CD4-positive, alpha-beta memory T cell (primary cell): ENCODE data around the gene ZEB2. TPM values are rescaled to one million over a fixed set of nuclear protein-coding genes. Genes with fewer than 3 reads are reported as not detected.

Experiments
- CTCF ChIA-PET: fragments of 350-600 bp; sonication (Branson Sonifier 250); formaldehyde crosslinking; loops from one replicate; lab custom pipeline; 2021; ENCODE audit warnings: inconsistent platforms; ENCODE audit not compliant: partially characterized antibody; lab: Charles Lee
- POLR2A ChIA-PET: fragments of 350-600 bp; sonication (Branson Sonifier 250); formaldehyde crosslinking; loops from one replicate; lab custom pipeline; 2021; ENCODE audit not compliant: partially characterized antibody; lab: Charles Lee
- DNase-seq, 5 donors: peaks; one replicate each; pipeline versions ENCODE4 v3.0.0 to v3.0.0-alpha.2; 2020 to 2022; ENCODE audit warnings: mixed read lengths in 1 of 5
- H3K27ac ChIP-seq: one replicate; pipeline ENCODE4 v1.7.0; 2013; ENCODE audit warnings: low read depth, low read length
- H3K27me3 ChIP-seq: 2 replicates; pipeline ENCODE4 v1.7.0; 2013; ENCODE audit warnings: mild to moderate bottlenecking, low read length, moderate library complexity; ENCODE audit not compliant: insufficient read depth
- H3K36me3 ChIP-seq: 2 replicates; pipeline ENCODE4 v1.7.0; 2013; ENCODE audit warnings: mild to moderate bottlenecking, low read length, moderate library complexity; ENCODE audit not compliant: insufficient read depth
- H3K4me1 ChIP-seq: 2 replicates; pipeline ENCODE4 v1.7.0; 2013; ENCODE audit warnings: mild to moderate bottlenecking, low read length, moderate library complexity; ENCODE audit not compliant: insufficient read depth
- H3K4me3 ChIP-seq, 2 donors: one replicate each; pipeline ENCODE4 v1.7.0; 2013; ENCODE audit warnings: low read length in 2 of 2, mild to moderate bottlenecking in 1 of 2
- H3K9me3 ChIP-seq, 2 donors: one replicate each; pipeline ENCODE4 v1.7.0; 2013; ENCODE audit warnings: low read length in 2 of 2, control low read depth in 1 of 2; ENCODE audit not compliant: control insufficient read depth in 1 of 2
- H3K27ac Mint-ChIP-seq, 7 donors: one replicate each; pipeline ENCODE4 v1.8.0; 2020 to 2021; ENCODE audit warnings: mixed read lengths in 7 of 7, mild to moderate bottlenecking in 6 of 7, inconsistent platforms in 3 of 7, moderate library complexity in 3 of 7
- H3K27me3 Mint-ChIP-seq, 2 donors: one replicate each; pipeline ENCODE4 v1.8.0; 2020 to 2021; ENCODE audit warnings: mixed read lengths in 2 of 2
- H3K36me3 Mint-ChIP-seq, 2 donors: one replicate each; pipeline ENCODE4 v1.8.0; 2020 to 2021; ENCODE audit warnings: mixed read lengths in 2 of 2, inconsistent platforms in 1 of 2, mild to moderate bottlenecking in 1 of 2
- H3K4me1 Mint-ChIP-seq, 4 donors: one replicate each; pipeline ENCODE4 v1.8.0; 2020 to 2021; ENCODE audit warnings: mixed read lengths in 4 of 4, mild to moderate bottlenecking in 1 of 4
- H3K4me3 Mint-ChIP-seq, 8 donors: one replicate each; pipeline ENCODE4 v1.8.0; 2020 to 2021; ENCODE audit warnings: mixed read lengths in 8 of 8, mild to moderate bottlenecking in 7 of 8, moderate library complexity in 6 of 8, inconsistent platforms in 3 of 8
- H3K9me3 Mint-ChIP-seq, 8 donors: one replicate each; pipeline ENCODE4 v1.8.0; 2020 to 2021; ENCODE audit warnings: mixed read lengths in 8 of 8, mild to moderate bottlenecking in 5 of 8, inconsistent platforms in 3 of 8, moderate library complexity in 1 of 8
- intact Hi-C: fragments of 100-400 bp; cut with micrococcal nuclease; formaldehyde crosslinking; loops from one replicate; pipeline ENCODE4 v1.15.1; 2023
- polyA plus RNA-seq, 2 donors: library from polyadenylated mRNA; unstranded; fragments of 300-500 nt; fragmentation: Illumina TruSeq; gene quantifications; one replicate each; pipeline ENCODE4 v1.2.3, GENCODE V29; 2021
- total RNA-seq, 2 experiments: library from RNA; stranded (reverse); gene quantifications; one replicate each; pipeline ENCODE4 v1.2.3, GENCODE V29; 2021

ZEB2 gene
- total and polyA plus RNA-seq, 4 experiments from 2014 or later, result 0.83 to 5.2 (median 2.6) TPM

DNA sequence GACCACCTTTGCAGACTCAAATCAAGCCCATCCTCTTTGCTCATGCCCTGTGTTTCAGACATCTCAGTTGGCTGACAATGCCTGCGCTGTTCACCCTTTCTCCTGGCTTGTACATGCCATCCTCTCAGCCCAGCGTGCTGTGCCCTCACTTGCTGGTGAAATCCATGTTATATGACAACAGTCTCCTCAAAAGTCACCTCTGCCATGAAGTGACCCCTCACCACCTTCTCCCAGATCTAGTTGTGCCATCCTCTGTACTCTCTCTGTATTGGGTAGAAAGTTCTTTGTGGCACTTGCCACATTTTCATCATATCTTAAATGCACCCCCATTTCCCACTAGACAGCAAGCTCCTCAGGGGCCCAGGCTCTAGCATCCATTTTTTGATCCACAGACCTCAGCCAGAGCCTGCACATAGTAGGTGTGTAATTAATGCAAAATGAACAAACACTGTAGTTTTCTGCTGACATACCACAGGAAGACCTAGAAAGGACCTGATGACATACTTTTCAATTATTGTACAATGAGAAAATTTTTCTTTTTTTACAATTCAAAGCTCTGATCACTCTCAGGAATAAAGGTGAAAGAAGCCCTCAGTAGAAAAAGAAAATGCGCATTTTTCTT lies 22.8 kb downstream of the ZEB2 start:
- ChIA-PET POLR2A (no interaction called here), CTCF (no interaction called here)
- Histone ChIP-seq H3K9me3 (no peaks in the 10 kb centered on the region), H3K4me3 (no peak overlapping the region), H3K27ac (no peak overlapping the region), H3K4me1 (no peaks in the 10 kb centered on the region), H3K27me3 (no peaks in the 10 kb centered on the region), H3K36me3 (no peaks in the 10 kb centered on the region)
- Mint-ChIP-seq H3K4me3 (no peak overlapping the region), H3K27me3 (peaks cover 0 to 3% of the 10 kb centered on the region in 2 donors), H3K9me3 (no peaks in the 10 kb centered on the region), H3K36me3 (no peaks in the 10 kb centered on the region), H3K4me1 (no peaks in the 10 kb centered on the region), H3K27ac (no peak overlapping the region)
- DNase-seq, result no peak
- intact Hi-C loops, result no loop called here

DNA sequence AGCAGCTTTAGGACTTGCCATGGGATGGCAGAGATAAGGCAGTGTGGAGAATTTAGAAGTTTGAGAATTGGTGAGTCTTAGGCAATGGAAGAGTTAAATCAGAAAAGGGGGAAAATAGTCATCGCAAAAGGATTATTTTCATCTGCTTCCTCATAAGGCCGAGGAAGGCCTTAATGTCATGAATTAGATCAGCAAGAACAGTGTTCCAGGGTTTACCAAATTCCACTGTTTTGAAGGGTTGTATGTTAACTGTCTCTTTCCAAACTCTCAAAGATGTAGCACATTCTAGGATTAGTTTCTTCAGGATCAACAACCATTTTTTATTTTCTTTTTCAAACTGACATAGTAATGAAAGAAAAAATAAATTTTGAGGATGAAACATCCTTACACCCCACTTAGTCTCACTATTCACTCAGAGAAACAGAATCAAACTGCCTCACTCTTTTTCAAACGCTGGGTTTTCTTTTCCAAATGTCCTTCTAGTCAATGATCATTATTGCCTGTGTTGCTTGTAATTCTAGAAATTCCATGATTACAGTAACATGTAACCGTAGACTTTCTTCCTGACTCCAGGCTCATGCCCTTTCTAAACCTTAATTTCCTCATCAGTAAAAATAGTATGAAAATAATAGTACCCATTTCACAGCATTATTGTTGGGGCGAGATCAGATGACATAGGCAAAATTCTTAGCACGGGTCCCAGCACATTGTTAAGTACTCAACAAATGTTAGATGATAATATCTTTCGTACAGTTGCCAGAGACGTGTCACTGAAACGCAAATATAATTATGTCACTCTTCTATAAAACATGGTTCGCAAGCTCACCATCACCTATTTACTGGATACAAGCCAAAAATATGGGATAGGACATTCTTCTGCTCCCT lies 23.6 kb downstream of the ZEB2 start:
- Histone ChIP-seq H3K4me1 (no peaks in the 10 kb centered on the region), H3K9me3 (no peaks in the 10 kb centered on the region), H3K36me3 (no peaks in the 10 kb centered on the region), H3K27ac (no peak overlapping the region), H3K4me3 (no peak overlapping the region), H3K27me3 (no peaks in the 10 kb centered on the region)
- H3K4me3 Mint-ChIP-seq, result no peak overlapping the region
- no peaks in the 10 kb centered on the region for H3K36me3 Mint-ChIP-seq
- no peaks in the 10 kb centered on the region for H3K9me3 Mint-ChIP-seq
- intact Hi-C loops, result no loop called here
- no peak overlapping the region for H3K27ac Mint-ChIP-seq
- H3K27me3 Mint-ChIP-seq, result peaks cover 0 to 3% of the 10 kb centered on the region in 2 donors
- ChIA-PET POLR2A (no interaction called here), CTCF (no interaction called here)
- H3K4me1 Mint-ChIP-seq, result no peaks in the 10 kb centered on the region
- no peak for DNase-seq

- H3K9me3 ChIP-seq, result no peaks in the 10 kb centered on the region
- no peak for DNase-seq
- H3K27me3 Mint-ChIP-seq, result peaks cover 0 to 3% of the 10 kb centered on the region in 2 donors
- H3K36me3 ChIP-seq, result no peaks in the 10 kb centered on the region
- POLR2A ChIA-PET, result no interaction called here
- intact Hi-C loops, result no loop called here
- no peaks in the 10 kb centered on the region for H3K27me3 ChIP-seq
- H3K9me3 Mint-ChIP-seq, result no peaks in the 10 kb centered on the region
- H3K36me3 Mint-ChIP-seq, result no peaks in the 10 kb centered on the region
- no peaks in the 10 kb centered on the region for H3K4me1 Mint-ChIP-seq
- no peak overlapping the region for H3K27ac ChIP-seq
- H3K4me3 Mint-ChIP-seq, result no peak overlapping the region
- CTCF ChIA-PET, result no interaction called here
- H3K27ac Mint-ChIP-seq, result no peak overlapping the region
- no peak overlapping the region for H3K4me3 ChIP-seq
- no peaks in the 10 kb centered on the region for H3K4me1 ChIP-seq
Measured at GRCh38 chr2:144495227-144496091, 24.5 kb downstream of the ZEB2 start.

GRCh38 chr2:144493027-144493809 lies 26.7 kb downstream of the ZEB2 start:
- ChIA-PET POLR2A (no interaction called here), CTCF (no interaction called here)
- peak overlapping the region in 1 of 7 donors; percentile 7 for H3K27ac Mint-ChIP-seq

GRCh38 chr2:144490857-144491256 lies 29.1 kb downstream of the ZEB2 start:
- CTCF ChIA-PET, result no interaction called here
- DNase-seq, result no peak
- Mint-ChIP-seq H3K4me3 (no peak overlapping the region), H3K4me1 (no peaks in the 10 kb centered on the region), H3K27ac (no peak overlapping the region), H3K36me3 (no peaks in the 10 kb centered on the region), H3K9me3 (no peaks in the 10 kb centered on the region), H3K27me3 (peaks cover 0 to 3% of the 10 kb centered on the region in 2 donors)
- Histone ChIP-seq H3K4me1 (no peaks in the 10 kb centered on the region), H3K4me3 (no peak overlapping the region), H3K9me3 (no peaks in the 10 kb centered on the region), H3K27ac (no peak overlapping the region), H3K36me3 (no peaks in the 10 kb centered on the region), H3K27me3 (no peaks in the 10 kb centered on the region)
- POLR2A ChIA-PET, result no interaction called here
- intact Hi-C loops, result no loop called here

More at GRCh38 chr2:144493027-144493809, 26.7 kb downstream of the ZEB2 start:
- peaks cover 0 to 3% of the 10 kb centered on the region in 2 donors for H3K27me3 Mint-ChIP-seq
- no peak overlapping the region for H3K4me3 Mint-ChIP-seq
- no peaks in the 10 kb centered on the region for H3K4me1 Mint-ChIP-seq
- intact Hi-C loops, result no loop called here
- no peaks in the 10 kb centered on the region for H3K9me3 ChIP-seq
- no peaks in the 10 kb centered on the region for H3K9me3 Mint-ChIP-seq
- DNase-seq, result no peak
- H3K27me3 ChIP-seq, result no peaks in the 10 kb centered on the region
- H3K36me3 Mint-ChIP-seq, result no peaks in the 10 kb centered on the region
- H3K36me3 ChIP-seq, result no peaks in the 10 kb centered on the region
- H3K27ac ChIP-seq, result no peak overlapping the region
- H3K4me1 ChIP-seq, result no peaks in the 10 kb centered on the region
- no peak overlapping the region for H3K4me3 ChIP-seq

GRCh38 chr2:144490017-144490416 lies 29.9 kb downstream of the ZEB2 start:
- Mint-ChIP-seq H3K27ac (no peak overlapping the region), H3K4me1 (no peaks in the 10 kb centered on the region), H3K27me3 (peaks cover 0 to 3% of the 10 kb centered on the region in 2 donors), H3K36me3 (no peaks in the 10 kb centered on the region), H3K4me3 (no peak overlapping the region), H3K9me3 (no peaks in the 10 kb centered on the region)
- Histone ChIP-seq H3K4me3 (no peak overlapping the region), H3K27me3 (no peaks in the 10 kb centered on the region), H3K27ac (no peak overlapping the region), H3K9me3 (no peaks in the 10 kb centered on the region), H3K4me1 (no peaks in the 10 kb centered on the region), H3K36me3 (no peaks in the 10 kb centered on the region)
- ChIA-PET POLR2A (no interaction called here), CTCF (no interaction called here)
- DNase-seq, result no peak
- intact Hi-C loops, result no loop called here
